Body of pancreas (tissue), 4 donors: ENCODE measurements around the gene RTN4IP1. TPM values are rescaled to one million over a fixed set of nuclear protein-coding genes. Genes with fewer than 3 reads are reported as not detected.

ENCODE experiments used
- ATAC-seq: fragments of 150-250 bp; one replicate; pipeline ENCODE4 v1.9.1; 2016
- DNase-seq, 4 donors: peaks; one replicate each; pipeline ENCODE4 v3.0.0-alpha.2; 2019
- H3K27ac ChIP-seq, 4 donors: fragments of 200-600 bp; sonication (generic); 1 replicate in 3 of 4; 2 replicates in 1 of 4; pipeline versions ENCODE4 v1.5.1 to v1.6.1; 2016 to 2019; ENCODE audit warnings: mild to moderate bottlenecking in 1 of 4, mixed read lengths in 1 of 4, moderate library complexity in 1 of 4
- H3K27me3 ChIP-seq, 2 donors: fragments of 200-600 bp; sonication (generic); one replicate each; pipeline ENCODE4 v1.6.0; 2016; ENCODE audit warnings: mild to moderate bottlenecking in 1 of 2
- H3K36me3 ChIP-seq, 2 donors: fragments of 200-600 bp; sonication (generic); replicated peaks in 1 of 2; 2 replicates each; pipeline ENCODE4 v1.5.1; 2016; ENCODE audit warnings: low read depth in 2 of 2; ENCODE audit not compliant: insufficient read depth in 1 of 2
- H3K4me1 ChIP-seq: fragments of 200-600 bp; sonication (generic); one replicate; pipeline ENCODE4 v1.6.0; 2016
- H3K4me3 ChIP-seq, 2 donors: fragments of 200-600 bp; sonication (generic); 1 replicate in 1 of 2; 2 replicates in 1 of 2; pipeline ENCODE4 v1.5.1; 2016 to 2019
- H3K9me3 ChIP-seq, 3 donors: fragments of 200-600 bp; sonication (generic); 1 replicate in 2 of 3; 2 replicates in 1 of 3; pipeline ENCODE4 v1.5.1; 2016
- CTCF ChIP-seq, 7 experiments: fragments of 450-650 bp in 4 of 7; fragments of 200-600 bp in 3 of 7; sonication (generic) in 3 of 7; IDR thresholded peaks; one replicate each; pipeline ENCODE4 v1.5.1; 2016 to 2019; ENCODE audit warnings: antibody characterized with exemption in 7 of 7
- POLR2A ChIP-seq, 3 donors: fragments of 450-650 bp; IDR thresholded peaks; one replicate each; pipeline ENCODE4 v1.6.1; 2016; ENCODE audit warnings: antibody characterized with exemption in 3 of 3, mild to moderate bottlenecking in 2 of 3
- WGBS, 2 donors: methylation state at CpG; one replicate each; pipeline ENCODE4 v1.1.5; 2017; 5-methylcytosine and 5-hydroxymethylcytosine counted together
- intact Hi-C: fragments of 100-400 bp; cut with DNase I; formaldehyde crosslinking; loops from one replicate; pipeline ENCODE4 v1.15.1; 2023
- total RNA-seq, 2 donors: library from RNA; depleted of rRNA; stranded (reverse); fragments of >200 nt; gene quantifications; one replicate each; pipeline ENCODE4 v1.1.0, GENCODE V29; 2016

The RTN4IP1 gene
- total RNA-seq, 2 donors from 2014 or later = 3.6 to 4.0 TPM

DNA sequence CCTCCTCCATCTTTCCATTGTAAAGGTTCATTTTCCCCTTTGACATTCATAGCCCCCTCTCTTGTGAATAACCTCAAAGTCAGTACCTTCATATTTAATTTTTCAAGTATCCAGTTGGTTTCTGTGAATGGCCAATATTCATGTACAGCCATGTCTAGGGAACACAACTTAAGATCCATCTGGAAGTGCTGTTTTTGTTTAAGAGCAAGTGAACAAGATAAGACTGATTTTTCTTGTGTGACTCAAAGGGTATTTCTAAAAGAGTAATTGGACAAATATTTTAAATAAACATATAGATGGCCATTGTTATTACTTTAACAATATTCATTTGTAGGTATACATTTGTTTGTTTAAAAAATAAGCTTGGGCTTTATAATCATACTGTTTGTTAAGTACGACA lies 92.9 kb downstream of the RTN4IP1 start:
- H3K27me3 ChIP-seq = no peaks in the 10 kb centered on the region
- no peaks in the 10 kb centered on the region for H3K9me3 ChIP-seq
- ATAC-seq (no peak), DNase-seq (no peak)
- H3K4me3 ChIP-seq = no peak overlapping the region
- H3K36me3 ChIP-seq = no peaks in the 10 kb centered on the region
- no peak overlapping the region for H3K27ac ChIP-seq
- intact Hi-C loops = no loop called here
- WGBS, 2 donors = 62 to 64% methylated on average over 1 of the region's 1 CpG
- TF ChIP-seq CTCF (IDR thresholded peaks at IDR 0.05) (no peak), POLR2A (IDR thresholded peaks at IDR 0.05) (no peak)
- H3K4me1 ChIP-seq = no peaks in the 10 kb centered on the region

GRCh38 chr6:106535012-106535411 lies 94.3 kb downstream of the RTN4IP1 start:
- no peaks in the 10 kb centered on the region for H3K4me1 ChIP-seq
- WGBS, 2 donors = 85 to 86% methylated on average over 2 of the region's 2 CpGs
- H3K4me3 ChIP-seq = no peak overlapping the region
- no peak overlapping the region for H3K27ac ChIP-seq
- H3K27me3 ChIP-seq = no peaks in the 10 kb centered on the region
- no peak for TF ChIP-seq POLR2A (IDR thresholded peaks at IDR 0.05)
- TF ChIP-seq CTCF (IDR thresholded peaks at IDR 0.05) = no peak
- intact Hi-C loops = no loop called here
- H3K36me3 ChIP-seq = no peaks in the 10 kb centered on the region
- no peak for ATAC-seq
- DNase-seq = no peak
- H3K9me3 ChIP-seq = no peaks in the 10 kb centered on the region

- no peaks in the 10 kb centered on the region for H3K27me3 ChIP-seq
- H3K9me3 ChIP-seq = no peaks in the 10 kb centered on the region
- DNase-seq (no peak), ATAC-seq (no peak)
- no peak overlapping the region for H3K27ac ChIP-seq
- H3K36me3 ChIP-seq = no peaks in the 10 kb centered on the region
- intact Hi-C loops = no loop called here
- WGBS, 2 donors = 45 to 49% methylated on average over 2 of the region's 2 CpGs
- no peak overlapping the region for H3K4me3 ChIP-seq
- TF ChIP-seq POLR2A (IDR thresholded peaks at IDR 0.05) = no peak
- H3K4me1 ChIP-seq = no peaks in the 10 kb centered on the region
Observed at GRCh38 chr6:106534564-106534982, 94.7 kb downstream of the RTN4IP1 start.

DNA sequence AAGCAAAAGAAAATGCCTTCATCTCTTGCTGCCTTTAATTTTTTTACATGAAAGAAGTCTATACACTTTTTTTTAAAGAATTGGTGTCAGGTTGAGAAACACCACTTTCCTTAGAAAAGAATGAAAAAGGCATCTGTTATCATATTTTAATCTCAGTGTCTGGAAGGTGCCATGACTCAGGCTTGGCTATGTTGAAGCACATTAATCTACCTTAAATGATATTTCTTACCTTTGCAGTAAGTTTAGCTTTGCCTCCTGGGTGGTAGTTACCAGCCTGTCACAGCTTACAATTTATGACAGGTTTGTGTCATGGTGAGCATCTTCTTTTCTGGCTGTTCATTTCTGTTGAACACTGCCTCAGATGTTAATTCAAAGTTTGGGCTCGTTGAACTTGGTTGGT lies 95.3 kb downstream of the RTN4IP1 start:
- 0 to 16% methylated on average over 1 of the region's 1 CpG for WGBS, 2 donors
- no peak overlapping the region for H3K27ac ChIP-seq

GRCh38 chr6:106533054-106533453 lies 96.2 kb downstream of the RTN4IP1 start:
- intact Hi-C loops = no loop called here
- WGBS, 2 donors = 45 to 63% methylated on average over 4 to 5 of the region's 5 CpGs
- H3K4me3 ChIP-seq = no peak overlapping the region
- no peak for DNase-seq
- H3K27ac ChIP-seq = no peak overlapping the region
- H3K4me1 ChIP-seq = no peaks in the 10 kb centered on the region
- no peak for ATAC-seq
- no peaks in the 10 kb centered on the region for H3K9me3 ChIP-seq
- H3K27me3 ChIP-seq = no peaks in the 10 kb centered on the region
- TF ChIP-seq CTCF (IDR thresholded peaks at IDR 0.05) (no peak), POLR2A (IDR thresholded peaks at IDR 0.05) (no peak)
- no peaks in the 10 kb centered on the region for H3K36me3 ChIP-seq

More for the DNA sequence above, 95.3 kb downstream of the RTN4IP1 start:
- TF ChIP-seq POLR2A (IDR thresholded peaks at IDR 0.05) (no peak), CTCF (IDR thresholded peaks at IDR 0.05) (no peak)
- no peak for DNase-seq
- H3K4me1 ChIP-seq = no peaks in the 10 kb centered on the region
- ATAC-seq = no peak
- no peaks in the 10 kb centered on the region for H3K27me3 ChIP-seq
- no peaks in the 10 kb centered on the region for H3K36me3 ChIP-seq
- H3K4me3 ChIP-seq = no peak overlapping the region
- no peaks in the 10 kb centered on the region for H3K9me3 ChIP-seq
- intact Hi-C loops = no loop called here
